WTC11 (cell line): ENCODE data around the gene TIMM9. TPM values are rescaled to one million over a fixed set of nuclear protein-coding genes. Genes with fewer than 3 reads are reported as not detected.

Experiments
- ESRRA ChIP-seq: sonication (generic); formaldehyde crosslinking; IDR thresholded peaks from 2 replicates; pipeline ENCODE4 v1.8.1; 2022; ENCODE audit warnings: mild to moderate bottlenecking, missing genetic modification reagents, borderline replicate concordance
- ETV6 ChIP-seq: sonication (generic); formaldehyde crosslinking; IDR thresholded peaks from 2 replicates; pipeline ENCODE4 v1.8.1; 2022; ENCODE audit warnings: mild to moderate bottlenecking, missing genetic modification reagents
- FOXP1 ChIP-seq: sonication (generic); formaldehyde crosslinking; IDR thresholded peaks from 2 replicates; pipeline ENCODE4 v1.8.0; 2022; ENCODE audit warnings: missing genetic modification reagents, mild to moderate bottlenecking, moderate library complexity, borderline replicate concordance
- GABPB1 ChIP-seq: sonication (generic); formaldehyde crosslinking; IDR thresholded peaks from 2 replicates; pipeline ENCODE4 v1.8.1; 2023; ENCODE audit warnings: mild to moderate bottlenecking, missing genetic modification reagents
- GTF2I ChIP-seq: fragments of 250-450 bp; sonication (Bioruptor Pico); conservative IDR thresholded peaks from 2 replicates; pipeline ENCODE4 v1.4.0; 2021; ENCODE audit warnings: mild to moderate bottlenecking
- JAZF1 ChIP-seq: fragments of 250-450 bp; sonication (Bioruptor Pico); IDR thresholded peaks from 2 replicates; pipeline ENCODE4 v1.9.0; 2021; ENCODE audit warnings: moderate library complexity, mild to moderate bottlenecking, inconsistent platforms
- NFATC4 ChIP-seq: fragments of 250-450 bp; sonication (Bioruptor Pico); IDR thresholded peaks from 2 replicates; pipeline ENCODE4 v1.9.0; 2021; ENCODE audit warnings: mild to moderate bottlenecking
- NFE2L1 ChIP-seq: sonication (generic); formaldehyde crosslinking; IDR thresholded peaks from 2 replicates; pipeline ENCODE4 v1.8.1; 2023; ENCODE audit warnings: missing genetic modification reagents
- RORB ChIP-seq: fragments of 250-450 bp; sonication (Bioruptor Pico); IDR thresholded peaks from 2 replicates; pipeline ENCODE4 v1.9.0; 2021; ENCODE audit warnings: mild to moderate bottlenecking
- SOX15 ChIP-seq: fragments of 250-450 bp; sonication (Bioruptor Pico); IDR thresholded peaks from 2 replicates; pipeline ENCODE4 v1.9.0; 2021; ENCODE audit warnings: mild to moderate bottlenecking
- TCF7 ChIP-seq: sonication (generic); formaldehyde crosslinking; IDR thresholded peaks from 2 replicates; pipeline ENCODE4 v1.8.0; 2022; ENCODE audit warnings: mild to moderate bottlenecking, low read depth, missing genetic modification reagents, moderate library complexity
- TEAD1 ChIP-seq: sonication (generic); formaldehyde crosslinking; IDR thresholded peaks from 2 replicates; pipeline ENCODE4 v1.8.0; 2022; ENCODE audit warnings: mild to moderate bottlenecking, missing genetic modification reagents
- ZBTB21 ChIP-seq: sonication (generic); formaldehyde crosslinking; IDR thresholded peaks from 2 replicates; pipeline ENCODE4 v1.8.1; 2023; ENCODE audit warnings: mild to moderate bottlenecking, missing genetic modification reagents, borderline replicate concordance
- ZNF219 ChIP-seq: sonication (generic); formaldehyde crosslinking; IDR thresholded peaks from 2 replicates; pipeline ENCODE4 v1.8.0; 2023; ENCODE audit warnings: missing genetic modification reagents, mild to moderate bottlenecking, borderline replicate concordance
- ZNF232 ChIP-seq: sonication (generic); formaldehyde crosslinking; IDR thresholded peaks from 2 replicates; pipeline ENCODE4 v1.8.0; 2022; ENCODE audit warnings: mild to moderate bottlenecking, missing genetic modification reagents
- ZNF317 ChIP-seq: sonication (generic); formaldehyde crosslinking; IDR thresholded peaks from 2 replicates; pipeline ENCODE4 v1.8.1; 2023; ENCODE audit warnings: low read depth, mild to moderate bottlenecking, moderate library complexity, missing genetic modification reagents, borderline replicate concordance
- ZNF396 ChIP-seq: fragments of 250-450 bp; sonication (Bioruptor Pico); IDR thresholded peaks from 2 replicates; pipeline ENCODE4 v1.8.0; 2021; ENCODE audit warnings: mild to moderate bottlenecking, moderate library complexity, borderline replicate concordance
- ZNF671 ChIP-seq: fragments of 250-450 bp; sonication (Bioruptor Pico); IDR thresholded peaks from 2 replicates; pipeline ENCODE4 v1.8.0; 2021; ENCODE audit warnings: mild to moderate bottlenecking
- total RNA-seq: library from RNA; stranded (reverse); gene quantifications from 3 replicates; pipeline ENCODE4 v1.2.3, GENCODE V29; 2021
- TF ChIP-seq, protein P1 (sequence below): sonication (generic); formaldehyde crosslinking; IDR thresholded peaks from 2 replicates; pipeline ENCODE4 v1.8.0; 2023; ENCODE audit warnings: missing genetic modification reagents, mild to moderate bottlenecking, borderline replicate concordance
- TF ChIP-seq, protein P2 (sequence below): sonication (generic); formaldehyde crosslinking; IDR thresholded peaks from 2 replicates; pipeline ENCODE4 v1.8.0; 2022; ENCODE audit warnings: mild to moderate bottlenecking, missing genetic modification reagents
- TF ChIP-seq, protein P3 (sequence below): sonication (generic); formaldehyde crosslinking; IDR thresholded peaks from 2 replicates; pipeline ENCODE4 v1.8.1; 2023; ENCODE audit warnings: mild to moderate bottlenecking, moderate library complexity, missing genetic modification reagents
- TF ChIP-seq, protein P4 (sequence below): fragments of 250-450 bp; sonication (Bioruptor Pico); IDR thresholded peaks from 2 replicates; pipeline ENCODE4 v1.9.0; 2021; ENCODE audit warnings: mild to moderate bottlenecking
- TF ChIP-seq, protein P5 (sequence below): sonication (generic); formaldehyde crosslinking; IDR thresholded peaks from 2 replicates; pipeline ENCODE4 v1.8.1; 2022; ENCODE audit warnings: mild to moderate bottlenecking, moderate library complexity, missing genetic modification reagents
- TF ChIP-seq, protein P6 (sequence below): sonication (generic); formaldehyde crosslinking; IDR thresholded peaks from 2 replicates; pipeline ENCODE4 v1.8.0; 2023; ENCODE audit warnings: missing genetic modification reagents
- TF ChIP-seq, protein P7 (sequence below): sonication (generic); formaldehyde crosslinking; IDR thresholded peaks from 2 replicates; pipeline ENCODE4 v1.8.1; 2022; ENCODE audit warnings: mild to moderate bottlenecking, missing genetic modification reagents, moderate library complexity, borderline replicate concordance

Gene TIMM9
- total RNA-seq, 1 experiment from 2014 or later = 51.1 TPM

DNA sequence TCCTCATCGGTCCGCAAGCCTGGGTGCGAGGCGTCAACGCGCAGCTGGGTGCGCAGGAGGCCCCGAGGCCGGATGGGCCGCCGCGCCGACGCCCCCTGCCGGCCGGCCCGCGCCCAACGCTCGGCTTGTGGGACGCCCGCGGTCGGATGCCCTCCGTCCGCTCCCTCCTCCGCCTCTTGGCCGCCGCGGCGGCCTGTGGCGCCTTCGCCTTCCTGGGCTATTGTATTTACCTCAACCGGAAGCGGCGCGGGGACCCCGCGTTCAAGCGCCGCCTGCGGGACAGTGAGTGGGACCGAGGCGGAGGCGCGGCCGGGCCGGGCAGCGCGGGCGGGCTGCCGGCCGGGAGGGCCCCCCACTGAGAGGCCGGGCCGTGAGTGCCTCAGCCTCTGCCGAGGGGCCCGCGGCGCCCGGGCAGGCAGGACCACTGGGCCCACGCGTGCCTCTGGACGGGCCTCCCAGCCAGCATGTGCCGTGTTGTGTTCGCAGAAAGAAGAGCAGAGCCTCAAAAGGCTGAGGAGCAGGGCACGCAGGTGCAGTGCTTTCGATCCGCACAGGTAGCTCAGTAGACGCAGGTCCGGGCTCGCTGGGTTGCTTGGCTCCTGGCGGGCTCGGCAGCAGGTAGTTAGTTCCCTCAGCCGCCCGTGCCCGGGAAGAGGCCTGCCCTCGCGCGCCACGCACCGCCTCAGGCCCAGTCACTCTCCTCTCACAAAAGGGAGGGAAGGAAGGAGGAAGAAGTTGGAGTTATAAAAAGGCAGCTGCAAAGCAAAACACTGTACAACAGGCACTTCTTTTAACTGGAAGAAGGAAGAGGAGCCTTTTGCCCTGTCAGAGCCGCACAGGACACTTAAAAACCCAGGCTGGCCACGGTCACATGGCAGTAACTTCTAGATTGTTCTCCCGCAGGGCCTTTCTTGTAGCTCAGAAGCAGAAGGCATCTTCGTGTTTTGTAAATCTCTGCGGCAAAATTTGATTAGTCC, 31.2 kb downstream of the TIMM9 start, which contains the start of gene TOMM20L (continued):
- TF ChIP-seq, protein P1, sequence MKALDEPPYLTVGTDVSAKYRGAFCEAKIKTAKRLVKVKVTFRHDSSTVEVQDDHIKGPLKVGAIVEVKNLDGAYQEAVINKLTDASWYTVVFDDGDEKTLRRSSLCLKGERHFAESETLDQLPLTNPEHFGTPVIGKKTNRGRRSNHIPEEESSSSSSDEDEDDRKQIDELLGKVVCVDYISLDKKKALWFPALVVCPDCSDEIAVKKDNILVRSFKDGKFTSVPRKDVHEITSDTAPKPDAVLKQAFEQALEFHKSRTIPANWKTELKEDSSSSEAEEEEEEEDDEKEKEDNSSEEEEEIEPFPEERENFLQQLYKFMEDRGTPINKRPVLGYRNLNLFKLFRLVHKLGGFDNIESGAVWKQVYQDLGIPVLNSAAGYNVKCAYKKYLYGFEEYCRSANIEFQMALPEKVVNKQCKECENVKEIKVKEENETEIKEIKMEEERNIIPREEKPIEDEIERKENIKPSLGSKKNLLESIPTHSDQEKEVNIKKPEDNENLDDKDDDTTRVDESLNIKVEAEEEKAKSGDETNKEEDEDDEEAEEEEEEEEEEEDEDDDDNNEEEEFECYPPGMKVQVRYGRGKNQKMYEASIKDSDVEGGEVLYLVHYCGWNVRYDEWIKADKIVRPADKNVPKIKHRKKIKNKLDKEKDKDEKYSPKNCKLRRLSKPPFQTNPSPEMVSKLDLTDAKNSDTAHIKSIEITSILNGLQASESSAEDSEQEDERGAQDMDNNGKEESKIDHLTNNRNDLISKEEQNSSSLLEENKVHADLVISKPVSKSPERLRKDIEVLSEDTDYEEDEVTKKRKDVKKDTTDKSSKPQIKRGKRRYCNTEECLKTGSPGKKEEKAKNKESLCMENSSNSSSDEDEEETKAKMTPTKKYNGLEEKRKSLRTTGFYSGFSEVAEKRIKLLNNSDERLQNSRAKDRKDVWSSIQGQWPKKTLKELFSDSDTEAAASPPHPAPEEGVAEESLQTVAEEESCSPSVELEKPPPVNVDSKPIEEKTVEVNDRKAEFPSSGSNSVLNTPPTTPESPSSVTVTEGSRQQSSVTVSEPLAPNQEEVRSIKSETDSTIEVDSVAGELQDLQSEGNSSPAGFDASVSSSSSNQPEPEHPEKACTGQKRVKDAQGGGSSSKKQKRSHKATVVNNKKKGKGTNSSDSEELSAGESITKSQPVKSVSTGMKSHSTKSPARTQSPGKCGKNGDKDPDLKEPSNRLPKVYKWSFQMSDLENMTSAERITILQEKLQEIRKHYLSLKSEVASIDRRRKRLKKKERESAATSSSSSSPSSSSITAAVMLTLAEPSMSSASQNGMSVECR = no peak
- TF ChIP-seq RORB (CRISPR knock-in tag) (no peak), ESRRA (peak; percentile 81; the same call in 1 of the 2 replicates), TEAD1 (CRISPR knock-in tag) (0 out of 2 replicates have a peak, but pooled peaks have one; percentile 63), FOXP1 (CRISPR knock-in tag) (peak; percentile 82; the same call in 1 of the 2 replicates), ZNF396 (no peak), JAZF1 (no peak), SOX15 (no peak), NFE2L1 (CRISPR knock-in tag) (peak; percentile 23; the same call in 1 of the 2 replicates), GTF2I (CRISPR knock-in tag) (no peak), ZNF219 (CRISPR knock-in tag) (peak; percentile 72; the same call in 1 of the 2 replicates), ZNF317 (no peak), TCF7 (CRISPR knock-in tag) (no peak; the same call in 1 of the 2 replicates), NFATC4 (CRISPR knock-in tag) (no peak), GABPB1 (CRISPR knock-in tag) (no peak), ETV6 (no peak), ZNF671 (CRISPR knock-in tag) (no peak), ZNF232 (CRISPR knock-in tag) (0 out of 2 replicates have a peak, but pooled peaks have one; percentile 70), ZBTB21 (CRISPR knock-in tag) (no peak)
- TF ChIP-seq, protein P2, sequence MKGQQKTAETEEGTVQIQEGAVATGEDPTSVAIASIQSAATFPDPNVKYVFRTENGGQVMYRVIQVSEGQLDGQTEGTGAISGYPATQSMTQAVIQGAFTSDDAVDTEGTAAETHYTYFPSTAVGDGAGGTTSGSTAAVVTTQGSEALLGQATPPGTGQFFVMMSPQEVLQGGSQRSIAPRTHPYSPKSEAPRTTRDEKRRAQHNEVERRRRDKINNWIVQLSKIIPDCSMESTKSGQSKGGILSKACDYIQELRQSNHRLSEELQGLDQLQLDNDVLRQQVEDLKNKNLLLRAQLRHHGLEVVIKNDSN = peak; percentile 14; the same call in 1 of the 2 replicates
- TF ChIP-seq, protein P3, sequence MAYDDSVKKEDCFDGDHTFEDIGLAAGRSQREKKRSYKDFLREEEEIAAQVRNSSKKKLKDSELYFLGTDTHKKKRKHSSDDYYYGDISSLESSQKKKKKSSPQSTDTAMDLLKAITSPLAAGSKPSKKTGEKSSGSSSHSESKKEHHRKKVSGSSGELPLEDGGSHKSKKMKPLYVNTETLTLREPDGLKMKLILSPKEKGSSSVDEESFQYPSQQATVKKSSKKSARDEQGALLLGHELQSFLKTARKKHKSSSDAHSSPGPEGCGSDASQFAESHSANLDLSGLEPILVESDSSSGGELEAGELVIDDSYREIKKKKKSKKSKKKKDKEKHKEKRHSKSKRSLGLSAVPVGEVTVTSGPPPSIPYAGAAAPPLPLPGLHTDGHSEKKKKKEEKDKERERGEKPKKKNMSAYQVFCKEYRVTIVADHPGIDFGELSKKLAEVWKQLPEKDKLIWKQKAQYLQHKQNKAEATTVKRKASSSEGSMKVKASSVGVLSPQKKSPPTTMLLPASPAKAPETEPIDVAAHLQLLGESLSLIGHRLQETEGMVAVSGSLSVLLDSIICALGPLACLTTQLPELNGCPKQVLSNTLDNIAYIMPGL = peak; percentile 96
- TF ChIP-seq, protein P4, sequence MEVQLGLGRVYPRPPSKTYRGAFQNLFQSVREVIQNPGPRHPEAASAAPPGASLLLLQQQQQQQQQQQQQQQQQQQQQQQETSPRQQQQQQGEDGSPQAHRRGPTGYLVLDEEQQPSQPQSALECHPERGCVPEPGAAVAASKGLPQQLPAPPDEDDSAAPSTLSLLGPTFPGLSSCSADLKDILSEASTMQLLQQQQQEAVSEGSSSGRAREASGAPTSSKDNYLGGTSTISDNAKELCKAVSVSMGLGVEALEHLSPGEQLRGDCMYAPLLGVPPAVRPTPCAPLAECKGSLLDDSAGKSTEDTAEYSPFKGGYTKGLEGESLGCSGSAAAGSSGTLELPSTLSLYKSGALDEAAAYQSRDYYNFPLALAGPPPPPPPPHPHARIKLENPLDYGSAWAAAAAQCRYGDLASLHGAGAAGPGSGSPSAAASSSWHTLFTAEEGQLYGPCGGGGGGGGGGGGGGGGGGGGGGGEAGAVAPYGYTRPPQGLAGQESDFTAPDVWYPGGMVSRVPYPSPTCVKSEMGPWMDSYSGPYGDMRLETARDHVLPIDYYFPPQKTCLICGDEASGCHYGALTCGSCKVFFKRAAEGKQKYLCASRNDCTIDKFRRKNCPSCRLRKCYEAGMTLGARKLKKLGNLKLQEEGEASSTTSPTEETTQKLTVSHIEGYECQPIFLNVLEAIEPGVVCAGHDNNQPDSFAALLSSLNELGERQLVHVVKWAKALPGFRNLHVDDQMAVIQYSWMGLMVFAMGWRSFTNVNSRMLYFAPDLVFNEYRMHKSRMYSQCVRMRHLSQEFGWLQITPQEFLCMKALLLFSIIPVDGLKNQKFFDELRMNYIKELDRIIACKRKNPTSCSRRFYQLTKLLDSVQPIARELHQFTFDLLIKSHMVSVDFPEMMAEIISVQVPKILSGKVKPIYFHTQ (CRISPR knock-in tag) = no peak
- TF ChIP-seq, protein P5, sequence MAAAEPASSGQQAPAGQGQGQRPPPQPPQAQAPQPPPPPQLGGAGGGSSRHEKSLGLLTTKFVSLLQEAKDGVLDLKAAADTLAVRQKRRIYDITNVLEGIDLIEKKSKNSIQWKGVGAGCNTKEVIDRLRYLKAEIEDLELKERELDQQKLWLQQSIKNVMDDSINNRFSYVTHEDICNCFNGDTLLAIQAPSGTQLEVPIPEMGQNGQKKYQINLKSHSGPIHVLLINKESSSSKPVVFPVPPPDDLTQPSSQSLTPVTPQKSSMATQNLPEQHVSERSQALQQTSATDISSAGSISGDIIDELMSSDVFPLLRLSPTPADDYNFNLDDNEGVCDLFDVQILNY (CRISPR knock-in tag) = peak; percentile 76; the same call in 1 of the 2 replicates
- TF ChIP-seq, protein P6, sequence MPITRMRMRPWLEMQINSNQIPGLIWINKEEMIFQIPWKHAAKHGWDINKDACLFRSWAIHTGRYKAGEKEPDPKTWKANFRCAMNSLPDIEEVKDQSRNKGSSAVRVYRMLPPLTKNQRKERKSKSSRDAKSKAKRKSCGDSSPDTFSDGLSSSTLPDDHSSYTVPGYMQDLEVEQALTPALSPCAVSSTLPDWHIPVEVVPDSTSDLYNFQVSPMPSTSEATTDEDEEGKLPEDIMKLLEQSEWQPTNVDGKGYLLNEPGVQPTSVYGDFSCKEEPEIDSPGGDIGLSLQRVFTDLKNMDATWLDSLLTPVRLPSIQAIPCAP (CRISPR knock-in tag) = 0 out of 2 replicates have a peak, but pooled peaks have one; percentile 15
- TF ChIP-seq, protein P7, sequence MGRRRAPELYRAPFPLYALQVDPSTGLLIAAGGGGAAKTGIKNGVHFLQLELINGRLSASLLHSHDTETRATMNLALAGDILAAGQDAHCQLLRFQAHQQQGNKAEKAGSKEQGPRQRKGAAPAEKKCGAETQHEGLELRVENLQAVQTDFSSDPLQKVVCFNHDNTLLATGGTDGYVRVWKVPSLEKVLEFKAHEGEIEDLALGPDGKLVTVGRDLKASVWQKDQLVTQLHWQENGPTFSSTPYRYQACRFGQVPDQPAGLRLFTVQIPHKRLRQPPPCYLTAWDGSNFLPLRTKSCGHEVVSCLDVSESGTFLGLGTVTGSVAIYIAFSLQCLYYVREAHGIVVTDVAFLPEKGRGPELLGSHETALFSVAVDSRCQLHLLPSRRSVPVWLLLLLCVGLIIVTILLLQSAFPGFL = no peak
